ENCODE results near the gene MPP2. TPM values are rescaled to one million over a fixed set of nuclear protein-coding genes. Genes with fewer than 3 reads are reported as not detected.
A peak's percentile ranks its signal among the peaks of the same experiment; 100 is the strongest.

MPP2 gene
- total and polyA plus RNA-seq, 2 of the 13 experiments (the other 11 are each of a cell fraction or from before 2014, with no cell fraction given), result 0.20 to 1.7 TPM

DNA sequence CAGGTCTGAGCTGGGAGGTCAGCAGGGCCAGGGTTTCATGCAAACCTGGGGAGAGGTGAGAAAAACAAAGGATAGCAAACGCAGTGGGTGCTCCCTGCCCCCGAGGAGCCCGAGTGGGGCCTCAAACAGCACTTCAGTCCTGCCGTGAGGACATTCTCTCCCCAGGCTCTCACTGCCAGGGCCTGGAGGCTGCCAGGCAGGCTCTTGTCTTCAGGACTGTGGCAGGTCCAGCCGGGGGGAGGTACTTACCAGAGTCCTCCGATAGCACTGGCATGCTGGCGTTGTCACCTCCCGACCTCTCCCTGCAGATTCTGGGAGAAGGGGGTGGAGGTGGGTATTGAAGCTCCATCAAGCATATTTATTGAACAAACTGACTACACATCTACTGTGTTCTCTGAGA lies 75.7 kb downstream of the MPP2 start:
- H3K27me3 ChIP-seq (ENCODE audit: control insufficient read depth in 1 of 2, insufficient read depth in 2 of 2, low read length in 2 of 2), result peaks cover 3 to 35% of the 10 kb centered on the region in 2 experiments; a peak in 4 of 5 replicates
- no peak overlapping the region for H3K4me3 ChIP-seq (replicated peaks in 1 of 3; ENCODE audit: insufficient read depth in 1 of 3, low read depth in 2 of 3, low read length in 3 of 3)
- ChIA-PET CTCF (ENCODE audit: low intra/inter-chr PET ratio, low total read pairs) (no interaction called here), POLR2A (interaction anchor here (0.8 to 1.4 kb wide), 2 partner anchors 53 to 60 kb away, joined by 3 read pairs; partner anchors contain the start of gene DUSP3)
- no peak overlapping the region for H2AFZ ChIP-seq (ENCODE audit: low read length)
- H3K27ac ChIP-seq (ENCODE audit: extremely low read length, insufficient read depth, low read length), result no peak overlapping the region
- no peaks in the 10 kb centered on the region for H3K79me2 ChIP-seq (ENCODE audit: insufficient read depth, low read length)
- TSS peak; percentile 59 for BruUV-seq (replicated peaks)
- no peak overlapping the region for H3K4me2 ChIP-seq (ENCODE audit: low read depth, low read length)
- no peaks in the 10 kb centered on the region for H4K20me1 ChIP-seq (ENCODE audit: insufficient read depth, low read length)
- DNase-seq (ENCODE audit: low spot score) (no peak), FAIRE-seq (no peak), ATAC-seq (0 out of 3 replicates have a peak, but pooled peaks have one; percentile 11)
- H3K9me3 ChIP-seq (ENCODE audit: low read length), result no peaks in the 10 kb centered on the region
- intact Hi-C loops (cut with micrococcal nuclease; ENCODE audit: unreplicated experiment) (no loop called here), in situ Hi-C loops (cut with HindIII; ENCODE audit: extremely low pct_ligation_motif_present, low pct_unique_long_range_greater_than_20kb) (no loop called here)
- H3K9ac ChIP-seq (ENCODE audit: insufficient read depth, low read depth, low read length), result no peak overlapping the region
- 35% methylated on average over 8 of the region's 8 CpGs for WGBS (ENCODE audit: low lambda C conversion rate)
- peaks cover 21% of the 10 kb centered on the region for H3K4me1 ChIP-seq (ENCODE audit: insufficient read depth, low read length)
- H3K36me3 ChIP-seq (replicated peaks in 1 of 2; ENCODE audit: control insufficient read depth in 1 of 2, insufficient read depth in 2 of 2, low read length in 2 of 2), result no peaks in the 10 kb centered on the region
- no peak for TF ChIP-seq RXRB (CRISPR knock-in tag; IDR thresholded peaks at IDR 0.05; ENCODE audit: borderline replicate concordance)
- no peak for TF ChIP-seq ZNF318 (CRISPR knock-in tag; IDR thresholded peaks at IDR 0.05)
- TF ChIP-seq ZNF510 (CRISPR knock-in tag; IDR thresholded peaks at IDR 0.05; ENCODE audit: low read depth), result no peak
- TF ChIP-seq HMG20A (CRISPR knock-in tag; IDR thresholded peaks at IDR 0.05; ENCODE audit: borderline replicate concordance), result no peak
- no peak for TF ChIP-seq NCOR1 (IDR thresholded peaks at IDR 0.05; ENCODE audit: borderline replicate concordance, low read length)
- TF ChIP-seq, protein P1, sequence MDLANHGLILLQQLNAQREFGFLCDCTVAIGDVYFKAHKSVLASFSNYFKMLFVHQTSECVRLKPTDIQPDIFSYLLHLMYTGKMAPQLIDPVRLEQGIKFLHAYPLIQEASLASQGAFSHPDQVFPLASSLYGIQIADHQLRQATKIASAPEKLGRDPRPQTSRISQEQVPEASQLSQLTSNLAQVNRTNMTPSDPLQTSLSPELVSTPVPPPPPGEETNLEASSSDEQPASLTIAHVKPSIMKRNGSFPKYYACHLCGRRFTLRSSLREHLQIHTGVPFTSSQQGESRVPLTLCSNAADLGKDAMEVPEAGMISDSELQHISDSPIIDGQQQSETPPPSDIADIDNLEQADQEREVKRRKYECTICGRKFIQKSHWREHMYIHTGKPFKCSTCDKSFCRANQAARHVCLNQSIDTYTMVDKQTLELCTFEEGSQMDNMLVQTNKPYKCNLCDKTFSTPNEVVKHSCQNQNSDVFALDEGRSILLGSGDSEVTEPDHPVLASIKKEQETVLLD (CRISPR knock-in tag; IDR thresholded peaks at IDR 0.05; ENCODE audit: low read depth), result no peak
- no peak for TF ChIP-seq KLF12 (CRISPR knock-in tag; IDR thresholded peaks at IDR 0.05; ENCODE audit: borderline replicate concordance)
- TF ChIP-seq ZNF180 (CRISPR knock-in tag; IDR thresholded peaks at IDR 0.05; ENCODE audit: borderline replicate concordance, low read depth), result no peak

Data from HepG2 (cell line).